Measurements from ENCODE around the gene PRAMEF9.

GRCh38 chr1:13224480-13225060, 52.9 kb downstream of the PRAMEF9 start:
- no peak for TF ChIP-seq CTCF (IDR thresholded peaks at IDR 0.05; ENCODE audit: low read depth, low read length)
- no peak for TF ChIP-seq POLR2A (IDR thresholded peaks at IDR 0.05; ENCODE audit: extremely low read depth, insufficient read length)
- no peak for TF ChIP-seq MYC (IDR thresholded peaks at IDR 0.05; ENCODE audit: low read depth, low read length)
- no peak for TF ChIP-seq MAX (IDR thresholded peaks at IDR 0.05; ENCODE audit: low read depth, low read length)
